Measurements from ENCODE around the gene SIL1. TPM values are rescaled to one million over a fixed set of nuclear protein-coding genes. Genes with fewer than 3 reads are reported as not detected.

SIL1 gene
- total RNA-seq, 4 donors from 2014 or later, result 28.6 to 48.1 (median 36.5) TPM

DNA sequence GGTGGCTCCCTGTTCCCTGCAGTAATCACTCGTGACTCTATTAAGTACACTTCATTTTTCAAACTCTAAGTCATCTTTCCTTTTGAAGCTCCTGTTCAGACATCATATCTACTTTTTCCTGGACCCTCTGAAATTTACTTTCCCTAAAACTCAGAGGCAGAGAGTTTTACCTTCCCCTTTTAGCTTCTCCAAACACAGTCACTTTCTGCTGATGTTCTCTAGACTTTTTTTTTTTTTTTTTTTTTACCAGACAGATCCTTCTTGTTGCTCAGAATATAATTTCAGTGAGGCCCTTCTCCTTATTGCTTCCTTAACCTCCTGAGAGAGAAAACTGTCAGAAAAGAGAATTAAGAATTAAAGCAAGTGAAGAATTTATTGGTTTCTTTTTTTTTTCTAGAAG lies 236.4 kb downstream of the SIL1 start:
- TF ChIP-seq POLR2AphosphoS5 (IDR thresholded peaks at IDR 0.05), result no peak
- TF ChIP-seq EP300 (IDR thresholded peaks at IDR 0.05), result no peak
- TF ChIP-seq, protein P1, sequence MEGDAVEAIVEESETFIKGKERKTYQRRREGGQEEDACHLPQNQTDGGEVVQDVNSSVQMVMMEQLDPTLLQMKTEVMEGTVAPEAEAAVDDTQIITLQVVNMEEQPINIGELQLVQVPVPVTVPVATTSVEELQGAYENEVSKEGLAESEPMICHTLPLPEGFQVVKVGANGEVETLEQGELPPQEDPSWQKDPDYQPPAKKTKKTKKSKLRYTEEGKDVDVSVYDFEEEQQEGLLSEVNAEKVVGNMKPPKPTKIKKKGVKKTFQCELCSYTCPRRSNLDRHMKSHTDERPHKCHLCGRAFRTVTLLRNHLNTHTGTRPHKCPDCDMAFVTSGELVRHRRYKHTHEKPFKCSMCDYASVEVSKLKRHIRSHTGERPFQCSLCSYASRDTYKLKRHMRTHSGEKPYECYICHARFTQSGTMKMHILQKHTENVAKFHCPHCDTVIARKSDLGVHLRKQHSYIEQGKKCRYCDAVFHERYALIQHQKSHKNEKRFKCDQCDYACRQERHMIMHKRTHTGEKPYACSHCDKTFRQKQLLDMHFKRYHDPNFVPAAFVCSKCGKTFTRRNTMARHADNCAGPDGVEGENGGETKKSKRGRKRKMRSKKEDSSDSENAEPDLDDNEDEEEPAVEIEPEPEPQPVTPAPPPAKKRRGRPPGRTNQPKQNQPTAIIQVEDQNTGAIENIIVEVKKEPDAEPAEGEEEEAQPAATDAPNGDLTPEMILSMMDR (IDR thresholded peaks at IDR 0.05), result no peak
- TF ChIP-seq POLR2A (IDR thresholded peaks at IDR 0.05), result no peak
- WGBS, 2 donors (ENCODE audit: low coverage in 1 of 2), result 86% methylated on average over 1 of the region's 1 CpG
- no peaks in the 10 kb centered on the region for H3K27me3 ChIP-seq

DNA sequence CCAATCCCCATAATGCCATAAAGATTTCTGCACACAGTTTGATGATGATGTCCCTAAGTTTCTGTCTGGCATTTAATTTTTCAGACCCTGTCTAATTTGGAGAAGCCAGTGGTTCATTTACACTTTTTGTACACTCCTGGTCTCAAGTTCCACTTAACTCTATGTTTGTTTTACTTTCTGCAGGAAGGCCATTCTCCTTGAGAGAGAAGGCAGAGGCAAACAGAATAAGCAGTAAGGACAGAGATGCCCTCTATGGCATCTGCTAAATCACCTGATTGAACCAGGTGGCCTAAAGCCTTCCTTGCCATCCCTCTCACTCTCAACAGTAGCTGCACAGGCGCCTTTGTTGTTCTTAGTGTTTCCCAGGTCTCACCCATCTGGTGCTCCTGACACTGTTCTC lies 236.9 kb downstream of the SIL1 start:
- WGBS, 2 donors (ENCODE audit: low coverage in 1 of 2), result 83 to 89% methylated on average over 1 of the region's 1 CpG

More for the DNA sequence above, 236.4 kb downstream of the SIL1 start:
- ATAC-seq, result no peak
- peaks cover 0 to 23% (median 0%) of the 10 kb centered on the region in 3 donors for H3K4me1 ChIP-seq
- H3K27ac ChIP-seq, result no peak overlapping the region
- no peak overlapping the region for H3K4me3 ChIP-seq
- H3K9me3 ChIP-seq, result no peaks in the 10 kb centered on the region
- H3K36me3 ChIP-seq, result no peaks in the 10 kb centered on the region

DNA sequence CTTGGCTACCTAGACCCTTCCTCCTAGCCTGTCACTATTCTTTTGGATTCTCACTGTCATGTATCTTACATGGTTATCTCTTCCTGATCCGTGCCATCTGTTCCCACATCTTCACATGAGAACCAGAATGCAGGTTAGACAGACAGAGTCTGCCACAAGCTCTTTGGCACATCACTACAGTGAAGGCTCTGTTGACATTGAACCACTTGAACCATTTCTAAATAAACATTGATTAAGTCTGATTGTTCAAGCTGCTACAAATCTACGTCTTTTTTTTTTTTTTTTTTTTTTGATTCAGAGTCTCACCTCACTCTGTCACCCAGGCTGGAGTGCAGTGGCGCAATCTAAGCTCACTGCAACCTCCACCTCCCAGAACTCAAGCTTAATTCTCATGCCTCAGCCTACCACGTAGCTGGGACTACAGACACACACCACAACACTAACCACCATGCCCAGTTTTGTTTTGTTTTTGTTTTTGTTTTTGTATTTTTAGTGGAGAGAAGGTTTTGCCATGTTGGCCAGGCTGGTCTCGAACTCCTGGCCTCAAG lies 237.9 kb downstream of the SIL1 start:
- H3K27ac ChIP-seq, result no peak overlapping the region
- H3K4me1 ChIP-seq, result peaks cover 0 to 33% (median 4%) of the 10 kb centered on the region in 3 donors
- TF ChIP-seq POLR2AphosphoS5 (IDR thresholded peaks at IDR 0.05), result no peak
- TF ChIP-seq, protein P1 (IDR thresholded peaks at IDR 0.05), result no peak
- TF ChIP-seq EP300 (IDR thresholded peaks at IDR 0.05), result no peak
- no peak for TF ChIP-seq POLR2A (IDR thresholded peaks at IDR 0.05)
- no peaks in the 10 kb centered on the region for H3K36me3 ChIP-seq
- no peak for ATAC-seq
- 77 to 93% methylated on average over 2 to 4 of the region's 5 CpGs for WGBS, 2 donors (ENCODE audit: low coverage in 1 of 2)
- no peaks in the 10 kb centered on the region for H3K27me3 ChIP-seq
- H3K9me3 ChIP-seq, result no peaks in the 10 kb centered on the region
- no peak overlapping the region for H3K4me3 ChIP-seq

More for the DNA sequence above, 236.9 kb downstream of the SIL1 start:
- no peak for TF ChIP-seq POLR2A (IDR thresholded peaks at IDR 0.05)
- no peak for TF ChIP-seq POLR2AphosphoS5 (IDR thresholded peaks at IDR 0.05)
- TF ChIP-seq, protein P1 (IDR thresholded peaks at IDR 0.05), result no peak
- TF ChIP-seq EP300 (IDR thresholded peaks at IDR 0.05), result no peak
- H3K27me3 ChIP-seq, result no peaks in the 10 kb centered on the region
- no peaks in the 10 kb centered on the region for H3K9me3 ChIP-seq
- ATAC-seq, result no peak
- H3K4me1 ChIP-seq, result peaks cover 0 to 23% (median 0%) of the 10 kb centered on the region in 3 donors
- H3K4me3 ChIP-seq, result no peak overlapping the region
- no peaks in the 10 kb centered on the region for H3K36me3 ChIP-seq
- H3K27ac ChIP-seq, result no peak overlapping the region

DNA sequence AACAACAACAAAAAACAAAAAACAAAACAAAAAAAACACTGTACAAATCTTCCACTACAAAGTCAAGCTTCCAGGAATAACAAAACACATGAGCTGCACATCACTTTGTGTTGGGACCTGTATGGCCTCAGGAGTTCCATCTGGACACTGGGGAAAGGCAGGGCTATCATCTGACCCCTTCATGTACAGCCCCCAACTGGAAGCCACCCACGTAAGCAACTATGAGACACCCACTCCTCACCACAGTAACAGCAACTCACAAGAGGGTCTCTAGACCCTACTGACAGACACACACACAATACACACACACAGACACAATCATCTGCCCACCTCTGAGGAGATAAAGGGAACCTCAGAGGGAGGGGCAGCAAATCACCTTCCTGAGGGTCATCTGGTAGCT lies 241.4 kb downstream of the SIL1 start:
- H3K36me3 ChIP-seq, result peaks cover 0 to under 1% of the 10 kb centered on the region in 2 donors
- H3K9me3 ChIP-seq, result no peaks in the 10 kb centered on the region
- WGBS, 2 donors (ENCODE audit: low coverage in 1 of 2), result 100% methylated on average over 1 of the region's 1 CpG; no CpG with 5 or more reads in 1 of the 2 donors
- H3K4me3 ChIP-seq, result no peak overlapping the region
- no peak overlapping the region for H3K27ac ChIP-seq
- H3K4me1 ChIP-seq, result peaks cover 5 to 44% (median 38%) of the 10 kb centered on the region in 3 donors
- ATAC-seq, result no peak
- TF ChIP-seq, protein P1 (IDR thresholded peaks at IDR 0.05), result no peak
- TF ChIP-seq EP300 (IDR thresholded peaks at IDR 0.05), result no peak
- TF ChIP-seq POLR2AphosphoS5 (IDR thresholded peaks at IDR 0.05), result no peak
- no peak for TF ChIP-seq POLR2A (IDR thresholded peaks at IDR 0.05)
- no peaks in the 10 kb centered on the region for H3K27me3 ChIP-seq

DNA sequence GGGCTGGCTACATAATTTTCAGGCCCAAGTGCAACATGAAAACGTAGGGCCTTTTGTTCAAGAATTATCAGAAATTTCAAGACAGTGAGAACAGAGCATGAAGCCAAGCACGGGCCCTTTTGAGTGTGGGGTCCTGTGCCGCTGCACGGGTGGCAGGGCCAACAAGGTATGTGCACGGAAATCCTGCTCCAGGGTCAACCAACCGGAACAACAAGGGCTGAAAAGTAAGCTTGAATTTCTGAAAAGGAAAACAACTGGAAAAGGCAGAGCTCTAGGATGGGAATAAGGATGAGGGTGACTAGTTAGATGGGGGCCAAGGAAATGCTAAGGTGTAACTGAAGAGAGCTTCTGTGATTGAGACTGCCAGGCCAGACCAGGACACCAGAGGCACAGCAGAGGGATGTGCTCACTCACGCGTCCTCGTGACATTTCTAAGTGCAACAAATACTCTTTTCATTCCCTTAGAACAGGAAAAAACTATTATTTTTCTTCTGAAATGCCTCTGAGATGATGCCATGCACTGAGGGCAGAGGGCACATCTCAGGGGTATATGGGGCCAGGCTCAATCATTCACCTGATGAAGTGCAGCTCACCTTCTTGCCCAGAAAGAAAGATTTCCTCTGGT lies 242.4 kb downstream of the SIL1 start:
- Histone ChIP-seq H3K36me3 (peaks cover 0 to 3% of the 10 kb centered on the region in 2 donors), H3K27ac (peak overlapping the region in 2 of 4 donors; percentile 72 to 77), H3K4me1 (peaks cover 5 to 55% (median 38%) of the 10 kb centered on the region in 3 donors), H3K9me3 (no peaks in the 10 kb centered on the region), H3K27me3 (no peaks in the 10 kb centered on the region), H3K4me3 (no peak overlapping the region)
- 70 to 80% methylated on average over 2 to 9 of the region's 9 CpGs for WGBS, 2 donors (ENCODE audit: low coverage in 1 of 2)
- ATAC-seq, result no peak
- TF ChIP-seq EP300 (IDR thresholded peaks at IDR 0.05), result no peak
- TF ChIP-seq, protein P1 (IDR thresholded peaks at IDR 0.05), result no peak

Data from gastroesophageal sphincter (tissue), 4 donors.